WI38 (cell line): Measurements from ENCODE around the gene GPR35.
A peak's percentile ranks its signal among the peaks of the same experiment; 100 is the strongest.

ENCODE experiments used
- H3K4me3 ChIP-seq: 2 replicates; pipeline ENCODE4 v1.5.1; 2011; ENCODE audit warnings: low read depth, mild to moderate bottlenecking, control low read depth, low read length
- CTCF ChIP-seq: IDR thresholded peaks from 2 replicates; pipeline ENCODE4 v1.5.1; 2012; ENCODE audit warnings: low read depth, mild to moderate bottlenecking, control low read depth, low read length

GPR35 gene

DNA sequence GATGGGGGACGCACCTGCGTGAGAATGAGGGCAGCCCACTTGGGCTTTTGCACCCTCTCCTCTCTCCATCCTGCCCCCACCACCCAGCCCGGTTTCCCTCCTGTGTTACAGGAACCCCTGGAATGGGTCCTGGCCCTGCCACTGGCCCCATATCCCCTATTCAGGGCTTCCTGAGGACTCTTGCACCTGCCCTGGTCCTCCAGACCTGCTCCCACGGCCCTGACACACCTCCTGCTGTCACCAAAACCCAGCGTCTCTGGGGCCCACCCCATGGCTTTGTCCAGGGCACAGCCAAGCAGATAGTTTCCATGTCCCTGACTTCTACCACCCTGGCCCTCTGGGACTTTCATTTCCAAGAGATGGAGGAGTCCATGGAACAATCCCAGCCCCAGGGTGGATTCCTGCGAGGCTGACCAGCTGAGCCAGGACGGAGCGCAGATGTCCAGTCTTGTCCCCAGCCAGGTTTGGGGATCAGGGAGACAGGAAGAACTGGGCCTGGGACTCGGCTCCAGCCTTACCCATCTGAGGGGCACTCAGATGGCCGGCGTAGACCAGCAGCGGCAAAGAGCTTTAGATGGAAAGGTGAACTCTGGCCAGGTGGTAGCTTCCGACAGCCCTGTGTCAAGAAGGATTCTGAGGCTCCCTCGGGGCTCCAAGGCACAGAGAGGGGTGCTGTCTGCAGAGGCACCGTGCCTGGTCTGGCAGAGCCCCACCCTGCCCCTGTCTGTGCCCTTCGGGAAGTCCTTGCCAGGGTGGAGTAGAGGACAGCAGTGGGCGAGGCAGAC lies 12.0 kb downstream of the GPR35 start:
- TF ChIP-seq CTCF: no peak
- no peak overlapping the region for H3K4me3 ChIP-seq

DNA sequence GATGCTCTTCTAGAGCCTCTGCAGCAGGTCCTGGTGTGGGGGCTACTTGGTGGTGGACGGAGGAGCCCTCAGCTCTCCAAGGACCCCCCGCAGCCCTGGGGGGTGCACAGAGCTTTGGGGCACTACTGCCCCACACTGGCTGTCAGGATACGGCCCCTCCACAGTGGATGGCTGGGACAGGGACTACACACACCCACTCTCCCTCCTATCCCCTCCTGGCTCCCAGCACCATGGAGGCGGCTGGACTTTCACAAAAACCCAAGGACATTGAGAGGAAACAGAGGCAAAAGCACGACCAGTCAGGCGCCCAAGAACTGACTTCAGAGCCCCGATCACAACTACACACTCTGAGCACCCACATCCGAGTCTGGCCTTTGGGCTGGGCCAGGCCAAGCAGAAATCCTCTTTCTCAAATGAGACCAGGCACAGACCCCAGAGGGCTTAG lies 12.6 kb downstream of the GPR35 start:
- TF ChIP-seq CTCF: no peak
- no peak overlapping the region for H3K4me3 ChIP-seq

- H3K4me3 ChIP-seq: no peak overlapping the region
- TF ChIP-seq CTCF: no peak
These were observed 13.4 kb downstream of the GPR35 start for GRCh38 chr2:240638512-240639160.

GRCh38 chr2:240639566-240639965 lies 14.3 kb downstream of the GPR35 start:
- no peak for TF ChIP-seq CTCF
- H3K4me3 ChIP-seq: no peak overlapping the region

DNA sequence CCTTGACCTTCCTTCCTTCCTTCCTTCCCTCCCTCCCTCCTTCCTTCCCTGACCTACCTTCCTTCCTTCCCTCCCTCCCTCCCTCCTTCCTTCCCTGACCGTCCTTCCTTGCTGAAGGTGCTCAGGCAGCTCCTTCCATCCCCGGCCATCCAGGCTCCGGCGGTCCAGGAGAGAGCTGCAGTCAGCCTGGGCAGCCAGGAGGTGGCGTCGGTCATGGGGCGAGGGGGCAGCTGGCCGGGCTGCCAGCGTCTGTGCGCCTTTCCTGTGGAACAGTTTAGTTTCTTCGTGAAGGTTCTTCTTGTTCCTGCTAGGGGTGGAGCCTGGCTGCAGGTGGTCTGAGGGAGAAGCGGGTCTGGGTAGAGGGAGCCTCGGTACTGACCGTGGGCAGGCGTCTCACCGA lies 15.7 kb downstream of the GPR35 start:
- TF ChIP-seq CTCF: peak; percentile 39; the same call in 1 of the 2 replicates
- no peak overlapping the region for H3K4me3 ChIP-seq

- H3K4me3 ChIP-seq: no peak overlapping the region
- no peak for TF ChIP-seq CTCF
These were observed 17.0 kb downstream of the GPR35 start for GRCh38 chr2:240642061-240642805.

DNA sequence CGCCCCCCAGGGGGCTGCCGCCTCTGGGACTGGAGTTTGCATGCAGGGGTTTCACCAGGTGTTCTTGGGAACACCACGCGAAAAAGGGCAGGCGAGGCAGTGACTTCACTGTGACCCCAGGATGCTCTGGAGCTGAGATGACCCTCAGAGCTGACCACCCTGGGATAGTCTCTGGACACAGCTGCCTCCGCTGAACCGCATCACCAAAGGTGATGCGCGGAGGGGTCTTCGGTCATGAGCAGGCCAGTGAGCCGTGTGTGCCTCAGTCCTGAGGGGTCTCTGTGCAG lies 17.5 kb downstream of the GPR35 start:
- TF ChIP-seq CTCF: no peak
- H3K4me3 ChIP-seq: no peak overlapping the region
